Mesendoderm (in vitro differentiated cells): ENCODE data around the gene CHMP4A.

ENCODE experiments used
- DNase-seq: peaks from one replicate; pipeline ENCODE4 v3.0.0; 2013
- H2AK5ac ChIP-seq: 2 replicates; pipeline ENCODE4 v1.6.1; 2013; ENCODE audit warnings: low read length, inconsistent platforms
- H2BK120ac ChIP-seq: 2 replicates; pipeline ENCODE4 v1.6.1; 2013; ENCODE audit warnings: low read depth, mild to moderate bottlenecking, low read length, moderate library complexity, mixed read lengths
- H2BK15ac ChIP-seq: replicated peaks from 2 replicates; pipeline ENCODE4 v1.6.1; 2013; ENCODE audit warnings: low read depth, mild to moderate bottlenecking, moderate library complexity
- H2BK5ac ChIP-seq: 2 replicates; pipeline ENCODE4 v1.6.1; 2013; ENCODE audit warnings: low read length, inconsistent platforms
- H3K18ac ChIP-seq: 2 replicates; pipeline ENCODE4 v1.6.1; 2013; ENCODE audit warnings: mild to moderate bottlenecking, low read length, mixed read lengths
- H3K23ac ChIP-seq: one replicate; pipeline ENCODE4 v1.6.1; 2013; ENCODE audit warnings: low read length
- H3K27ac ChIP-seq: 2 replicates; pipeline ENCODE4 v1.5.1; 2013; ENCODE audit warnings: low read depth, mild to moderate bottlenecking, inconsistent platforms, low read length, moderate library complexity
- H3K27me3 ChIP-seq: 2 replicates; pipeline ENCODE4 v1.6.1; 2013; ENCODE audit warnings: low read length, control low read depth, mild to moderate bottlenecking, inconsistent platforms; ENCODE audit not compliant: insufficient read depth, poor library complexity
- H3K36me3 ChIP-seq: 2 replicates; pipeline ENCODE4 v1.6.1; 2013; ENCODE audit warnings: low read length, inconsistent platforms; ENCODE audit not compliant: control insufficient read depth, insufficient read depth
- H3K4ac ChIP-seq: one replicate; pipeline ENCODE4 v1.6.1; 2013; ENCODE audit warnings: low read depth, mild to moderate bottlenecking, low read length, moderate library complexity
- H3K4me1 ChIP-seq: 2 replicates; pipeline ENCODE4 v1.6.1; 2013; ENCODE audit warnings: low read depth, low read length, inconsistent platforms; ENCODE audit not compliant: control insufficient read depth
- H3K4me2 ChIP-seq: 2 replicates; pipeline ENCODE4 v1.6.1; 2013; ENCODE audit warnings: low read length
- H3K4me3 ChIP-seq: 2 replicates; pipeline ENCODE4 v1.5.1; 2013; ENCODE audit warnings: mild to moderate bottlenecking, low read length
- H3K56ac ChIP-seq: one replicate; pipeline ENCODE4 v1.6.1; 2013; ENCODE audit warnings: low read length
- H3K79me1 ChIP-seq: 2 replicates; pipeline ENCODE4 v1.6.1; 2013; ENCODE audit warnings: low read length, inconsistent platforms
- H3K79me2 ChIP-seq: 2 replicates; pipeline ENCODE4 v1.6.1; 2013; ENCODE audit warnings: mild to moderate bottlenecking, low read length; ENCODE audit not compliant: control insufficient read depth, insufficient read depth
- H3K9ac ChIP-seq: 2 replicates; pipeline ENCODE4 v1.6.1; 2013; ENCODE audit warnings: low read length, inconsistent platforms
- H4K5ac ChIP-seq: one replicate; pipeline ENCODE4 v1.6.1; 2013; ENCODE audit warnings: low read length
- H4K8ac ChIP-seq: one replicate; pipeline ENCODE4 v1.6.1; 2013; ENCODE audit warnings: low read depth, mild to moderate bottlenecking, control low read depth, low read length, moderate library complexity
- WGBS: extraction: QIAGEN DNeasy Blood & Tissue Kit; methylation state at CpG from one replicate; pipeline ENCODE4 v1.1.7; 2013; ENCODE audit warnings: low lambda C conversion rate, missing lambda C conversion rate; ENCODE audit not compliant: insufficient coverage; ENCODE audit errors: extremely low coverage; 5-methylcytosine and 5-hydroxymethylcytosine counted together

CHMP4A gene

GRCh38 chr14:24172261-24172860, 40.9 kb downstream of the CHMP4A start:
- Histone ChIP-seq H3K27me3 (no peaks in the 10 kb centered on the region), H4K5ac (no peak overlapping the region), H2BK5ac (no peak overlapping the region), H2BK15ac (no peak overlapping the region), H3K9ac (peak overlapping the region; percentile 75), H3K4me2 (peak overlapping the region; percentile 92), H3K23ac (no peak overlapping the region), H3K36me3 (no peaks in the 10 kb centered on the region), H3K79me1 (no peaks in the 10 kb centered on the region), H3K4ac (no peak overlapping the region), H3K56ac (peak overlapping the region; percentile 85), H2BK120ac (no peak overlapping the region), H2AK5ac (no peak overlapping the region), H3K4me3 (peak overlapping the region; percentile 57), H3K4me1 (peaks cover 3% of the 10 kb centered on the region), H4K8ac (no peak overlapping the region), H3K27ac (no peak overlapping the region), H3K18ac (no peak overlapping the region), H3K79me2 (no peaks in the 10 kb centered on the region)
- DNase-seq: no peak
- WGBS: no CpG with 5 or more reads among the region's 30 CpGs

GRCh38 chr14:24171422-24172260, 41.6 kb downstream of the CHMP4A start, which contains the start of gene REC8:
REC8 (plus strand) TSS chr14:24172080; CDS start chr14:24172553, 473 bp downstream.
- peak; percentile 99 for DNase-seq
- Histone ChIP-seq H3K23ac (no peak within 1 kb of the TSS), H4K5ac (no peak within 1 kb of the TSS), H3K4ac (no peak within 1 kb of the TSS), H2BK15ac (no peak within 1 kb of the TSS), H2BK5ac (no peak within 1 kb of the TSS), H3K4me2 (peak within 1 kb of the TSS; percentile 92), H3K9ac (peak within 1 kb of the TSS; percentile 75), H3K79me1 (no peaks in the 10 kb centered on the region), H3K36me3 (no peaks in the 10 kb centered on the region), H4K8ac (no peak within 1 kb of the TSS), H3K27ac (no peak within 1 kb of the TSS), H3K56ac (peak within 1 kb of the TSS; percentile 85), H3K4me1 (peaks cover 3% of the 10 kb centered on the region), H3K18ac (no peak within 1 kb of the TSS), H3K79me2 (no peaks in the 10 kb centered on the region), H3K4me3 (peak within 1 kb of the TSS; percentile 57), H2AK5ac (no peak within 1 kb of the TSS), H2BK120ac (no peak within 1 kb of the TSS), H3K27me3 (no peaks in the 10 kb centered on the region)
- no CpG with 5 or more reads among the region's 63 CpGs for WGBS

GRCh38 chr14:24167469-24168114, 45.7 kb downstream of the CHMP4A start:
- no peak for DNase-seq
- Histone ChIP-seq H4K8ac (no peak overlapping the region), H3K4me2 (no peak overlapping the region), H3K79me2 (no peaks in the 10 kb centered on the region), H4K5ac (no peak overlapping the region), H2AK5ac (no peak overlapping the region), H3K79me1 (no peaks in the 10 kb centered on the region), H3K56ac (no peak overlapping the region), H3K4ac (no peak overlapping the region), H2BK120ac (no peak overlapping the region), H2BK5ac (no peak overlapping the region), H3K9ac (no peak overlapping the region), H3K27ac (no peak overlapping the region), H3K23ac (no peak overlapping the region), H3K27me3 (no peaks in the 10 kb centered on the region), H3K36me3 (peaks cover 6% of the 10 kb centered on the region), H3K4me3 (no peak overlapping the region), H3K4me1 (peaks cover 3% of the 10 kb centered on the region), H3K18ac (no peak overlapping the region), H2BK15ac (no peak overlapping the region)
- WGBS: no CpG with 5 or more reads among the region's 3 CpGs

- Histone ChIP-seq H2BK5ac (no peak overlapping the region), H3K4me1 (peaks cover 5% of the 10 kb centered on the region), H2AK5ac (no peak overlapping the region), H3K9ac (no peak overlapping the region), H2BK15ac (no peak overlapping the region), H3K56ac (no peak overlapping the region), H3K79me2 (no peaks in the 10 kb centered on the region), H3K18ac (no peak overlapping the region), H3K79me1 (peaks cover 2% of the 10 kb centered on the region), H4K5ac (no peak overlapping the region), H2BK120ac (no peak overlapping the region), H3K4ac (no peak overlapping the region), H3K4me2 (no peak overlapping the region), H3K23ac (no peak overlapping the region), H3K36me3 (peaks cover 9% of the 10 kb centered on the region), H3K4me3 (no peak overlapping the region), H3K27me3 (no peaks in the 10 kb centered on the region), H4K8ac (no peak overlapping the region), H3K27ac (no peak overlapping the region)
- no CpG with 5 or more reads among the region's 5 CpGs for WGBS
- no peak for DNase-seq
Measured at GRCh38 chr14:24165785-24166184, 47.5 kb downstream of the CHMP4A start.

- Histone ChIP-seq H3K18ac (no peak overlapping the region), H4K8ac (no peak overlapping the region), H3K36me3 (peaks cover 11% of the 10 kb centered on the region), H2AK5ac (no peak overlapping the region), H4K5ac (no peak overlapping the region), H3K4me1 (peaks cover 5% of the 10 kb centered on the region), H3K23ac (no peak overlapping the region), H2BK5ac (no peak overlapping the region), H3K4ac (no peak overlapping the region), H3K27ac (no peak overlapping the region), H3K9ac (no peak overlapping the region), H3K56ac (no peak overlapping the region), H3K79me1 (peaks cover 2% of the 10 kb centered on the region), H3K4me3 (no peak overlapping the region), H2BK15ac (no peak overlapping the region), H3K79me2 (no peaks in the 10 kb centered on the region), H3K27me3 (no peaks in the 10 kb centered on the region), H2BK120ac (no peak overlapping the region), H3K4me2 (no peak overlapping the region)
- no peak for DNase-seq
- no CpG with 5 or more reads among the region's 14 CpGs for WGBS
Measured at GRCh38 chr14:24164518-24164991, 48.7 kb downstream of the CHMP4A start.
